ENCODE measurements around the gene LRCH1.
"Not testable (repeated sequence)": the region's sequence is repeated elsewhere in the genome, so short reads cannot be mapped to it uniquely, and the experiment has no call there.

Gene LRCH1

DNA sequence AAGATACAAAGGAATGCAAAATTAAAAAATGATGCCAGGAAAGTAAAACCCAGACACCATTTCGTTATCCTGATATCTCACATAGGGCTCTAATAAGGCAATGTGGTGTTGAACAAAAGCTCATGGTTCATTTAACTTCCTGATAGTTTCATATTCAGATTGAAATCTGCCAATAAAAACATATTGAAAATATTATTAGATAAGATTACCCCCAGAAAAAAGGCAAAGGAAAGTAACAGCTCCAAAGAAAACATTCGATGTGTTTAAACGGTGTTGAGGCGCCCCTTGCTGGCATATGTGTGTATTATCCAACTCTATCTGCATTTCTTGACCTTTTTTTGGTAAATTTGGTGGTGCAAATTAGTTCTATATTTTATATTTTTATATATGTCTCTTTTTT is 168.1 kb downstream of the LRCH1 start:
- DNase-seq: peak in 1 of 2 experiments; percentile 42

DNA sequence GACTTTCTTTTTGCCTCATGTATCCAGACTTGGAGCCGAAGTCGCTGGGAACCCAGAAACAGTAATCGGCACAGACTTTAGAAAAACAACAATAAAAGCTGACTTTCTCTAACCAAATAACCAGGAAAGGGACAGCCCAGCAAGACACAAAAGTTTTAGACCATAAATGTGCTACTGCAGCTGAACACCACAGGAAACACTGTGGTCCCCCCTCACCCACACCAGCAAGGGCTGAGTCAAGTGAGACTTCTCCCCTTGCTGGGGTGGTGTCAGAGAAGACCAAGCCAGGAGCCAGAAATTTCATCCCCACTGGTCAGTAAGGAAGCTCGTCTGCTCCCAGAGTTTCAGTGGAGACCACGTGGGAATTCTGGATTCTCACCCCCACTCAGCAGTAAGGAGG is 173.4 kb downstream of the LRCH1 start:
- DNase-seq: no peak

DNA sequence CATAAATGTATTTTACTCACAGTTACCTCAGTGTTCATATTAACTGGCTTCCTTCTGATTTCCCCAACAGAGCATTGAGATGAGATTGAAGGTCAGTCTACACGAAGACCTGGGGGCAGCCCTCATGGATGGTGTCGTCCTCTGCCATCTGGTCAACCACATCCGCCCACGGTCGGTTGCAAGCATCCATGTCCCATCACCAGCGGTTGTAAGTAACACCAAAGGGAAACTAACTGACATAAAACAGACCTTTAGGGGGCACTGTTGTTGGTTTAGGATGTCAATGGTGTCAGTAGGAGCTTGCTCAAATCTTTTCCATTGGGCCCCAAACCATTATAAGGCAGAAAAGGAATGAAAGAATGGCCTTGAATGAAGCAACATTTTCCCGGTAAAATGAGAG is 175.8 kb downstream of the LRCH1 start:
- DNase-seq: peak in 1 of 2 experiments; percentile 9

DNA sequence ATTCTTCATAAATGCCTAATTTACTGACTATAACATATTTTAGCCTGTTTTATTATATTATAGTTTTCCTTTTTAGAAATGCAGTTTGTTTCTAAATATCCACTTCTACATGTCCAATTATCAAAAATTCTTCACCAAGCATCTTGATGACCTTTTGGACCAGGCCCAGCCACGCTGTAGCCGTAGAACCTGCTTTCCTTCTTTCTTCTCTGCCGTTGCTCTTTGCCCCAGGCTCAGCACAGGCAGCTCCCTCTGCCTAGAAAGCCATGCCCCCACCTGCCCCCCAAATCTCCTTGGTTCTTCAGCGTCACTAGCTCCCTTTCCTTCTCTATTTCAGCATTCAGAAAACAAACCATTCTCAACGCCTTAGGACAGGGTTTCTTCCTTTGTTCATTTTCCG is 178.6 kb downstream of the LRCH1 start:
- DNase-seq: no peak

DNA sequence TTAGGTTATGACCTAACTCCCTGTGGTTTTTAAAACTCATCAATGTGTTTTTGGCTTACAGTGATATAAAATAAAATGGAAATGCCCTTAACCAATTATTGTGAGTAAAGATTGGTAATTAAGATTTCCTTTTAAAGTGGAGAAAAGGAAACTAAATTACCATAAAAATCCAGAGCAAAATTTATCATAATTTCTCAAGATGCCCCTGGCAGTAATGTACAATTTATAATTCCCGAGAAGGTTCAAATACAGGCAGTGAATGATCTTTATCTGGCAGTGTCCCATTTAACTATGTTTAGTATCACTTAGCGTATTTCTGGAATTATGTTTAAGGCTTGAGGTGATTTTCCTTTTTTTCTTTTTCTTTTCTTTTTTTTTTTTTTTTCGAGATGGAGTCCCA is 182.5 kb downstream of the LRCH1 start:
- no peak for DNase-seq

DNA sequence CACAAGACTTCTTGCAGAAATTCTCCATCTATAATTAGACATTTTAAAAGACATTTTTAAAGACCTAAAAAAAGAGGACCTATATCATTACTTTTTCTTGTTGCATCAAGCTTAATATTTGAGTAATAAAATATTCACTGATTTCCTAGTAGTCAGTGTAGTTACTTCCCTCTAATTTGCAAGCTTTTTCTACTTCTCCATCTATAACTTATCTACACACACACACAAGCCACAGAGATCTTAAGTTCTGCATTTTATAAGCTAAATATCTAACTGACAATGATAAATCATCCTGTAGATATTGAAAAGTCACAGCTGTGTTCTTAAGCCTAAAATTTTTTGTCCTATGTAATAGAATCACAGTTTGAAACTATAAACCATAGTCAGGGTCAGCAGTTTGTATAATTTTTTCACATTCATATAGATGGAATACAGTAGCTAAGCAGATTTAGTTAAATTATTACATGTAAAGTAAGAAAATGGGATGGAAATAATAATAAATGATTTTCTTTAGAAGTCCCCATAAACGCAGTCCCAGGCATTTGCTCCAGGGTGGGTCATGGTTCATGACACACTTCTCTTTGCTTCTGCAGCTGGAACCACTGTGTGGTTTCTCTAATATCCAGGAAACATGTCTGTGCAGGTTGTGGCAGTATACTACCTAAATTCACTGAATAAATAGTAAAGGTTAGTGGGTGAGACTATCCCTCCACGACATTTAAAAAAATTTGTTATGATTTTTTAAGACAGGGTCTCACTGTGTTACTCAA is 183.8 kb downstream of the LRCH1 start:
- no peak for DNase-seq

DNA sequence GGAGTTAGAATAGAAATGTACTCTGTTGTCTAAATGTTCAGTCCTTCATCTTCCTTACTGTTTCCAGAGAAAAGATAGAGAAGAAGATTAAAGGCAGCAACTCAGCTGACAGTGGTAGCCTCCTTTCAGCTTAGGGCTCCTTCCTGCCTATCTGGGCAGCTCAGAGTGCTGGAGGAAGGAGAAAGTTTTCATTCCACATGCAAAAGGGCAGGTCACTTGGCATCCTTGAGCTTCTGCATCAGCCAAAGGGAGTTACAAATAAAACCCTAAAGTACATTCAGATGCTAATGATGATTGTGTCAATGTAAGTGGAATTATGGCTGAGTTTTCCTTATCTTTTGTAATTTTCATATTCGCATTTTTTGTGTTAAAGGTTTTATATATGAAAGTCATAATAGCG is 185.1 kb downstream of the LRCH1 start:
- no peak for DNase-seq

DNA sequence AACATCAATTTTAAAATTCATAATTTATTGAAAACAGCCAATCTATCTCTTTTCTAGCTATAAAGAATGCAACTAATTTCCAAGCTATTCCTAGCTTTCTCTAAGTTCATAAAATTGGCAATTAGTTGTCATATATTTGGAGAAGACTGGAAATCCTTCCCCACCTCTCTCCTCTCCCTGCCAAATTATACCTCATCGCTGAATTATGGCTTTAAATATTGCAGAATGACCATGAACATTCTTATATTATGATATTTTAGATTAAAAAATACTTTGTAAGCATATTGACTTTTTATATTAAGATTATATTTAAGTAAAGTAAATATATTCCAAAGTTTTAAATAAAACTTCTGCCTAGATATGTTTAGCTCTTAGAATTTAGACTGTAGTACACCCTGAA is 185.8 kb downstream of the LRCH1 start:
- DNase-seq: no peak

DNA sequence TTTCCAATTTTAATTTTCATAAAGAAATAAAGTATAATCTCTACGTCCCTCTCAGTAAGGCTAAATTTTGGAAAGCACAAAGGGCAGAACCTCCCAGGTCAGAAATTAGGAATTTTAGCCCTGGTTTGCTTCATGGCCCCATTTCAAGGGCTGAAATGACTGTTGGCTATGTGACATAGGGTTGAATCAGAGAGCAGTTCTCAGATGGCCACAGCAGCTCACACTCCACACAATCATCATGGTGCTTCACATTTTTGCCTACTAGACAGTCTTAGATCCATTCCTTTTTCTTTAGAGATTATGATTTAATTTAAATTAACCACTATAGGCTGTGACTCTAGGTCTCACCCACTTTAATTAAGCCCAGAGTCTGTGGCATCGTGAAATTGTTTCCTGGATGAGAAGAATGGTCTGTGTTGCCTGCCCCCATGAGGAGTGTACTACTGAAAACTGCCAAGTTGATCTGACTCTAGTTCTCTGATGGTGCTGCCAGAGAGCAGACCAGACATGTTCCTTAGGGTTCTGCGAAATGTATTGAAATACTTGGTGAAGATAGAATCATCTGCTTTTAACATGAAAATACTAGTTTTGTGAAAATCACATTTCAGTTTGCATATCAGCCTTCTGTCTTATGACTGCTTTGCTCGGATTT is 186.6 kb downstream of the LRCH1 start:
- DNase-seq: no peak

DNA sequence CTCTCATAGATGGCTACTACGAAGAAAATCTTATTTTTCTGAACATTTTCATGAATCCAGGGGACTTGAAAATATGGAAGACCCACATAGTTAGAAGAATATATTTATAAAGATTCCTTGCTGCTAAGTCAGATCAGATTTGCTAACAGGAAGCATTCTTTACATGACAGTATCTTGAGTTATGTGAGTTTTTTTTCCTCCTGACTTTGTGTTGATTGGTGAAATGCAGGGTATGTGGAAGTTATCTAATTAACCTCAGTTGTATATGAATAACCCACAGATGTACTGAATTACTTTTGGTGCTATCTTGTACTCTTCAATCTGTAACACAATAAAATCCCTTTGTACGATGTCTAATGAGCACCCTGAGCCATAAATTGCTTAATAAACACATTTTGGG is 190.2 kb downstream of the LRCH1 start:
- no peak for DNase-seq

DNA sequence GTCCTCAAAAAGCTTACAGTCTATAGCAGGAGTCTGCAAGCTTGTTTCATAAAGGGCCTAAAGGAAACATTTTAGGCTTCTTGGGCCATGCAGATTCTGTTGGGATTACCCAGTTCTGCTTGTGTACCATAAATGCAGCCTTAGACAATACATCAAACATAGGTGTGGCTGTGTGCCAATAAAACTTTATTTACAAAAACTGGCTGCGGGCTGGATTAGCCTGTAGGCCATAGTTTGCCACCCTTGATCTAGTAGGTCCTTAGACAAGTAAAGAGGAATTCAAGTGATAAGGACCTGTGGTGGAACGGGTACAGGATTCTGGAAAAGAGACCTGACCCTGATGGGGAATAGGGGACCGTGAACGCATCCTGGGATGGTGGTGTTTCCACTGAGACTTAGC is 192.1 kb downstream of the LRCH1 start:
- no peak for DNase-seq

DNA sequence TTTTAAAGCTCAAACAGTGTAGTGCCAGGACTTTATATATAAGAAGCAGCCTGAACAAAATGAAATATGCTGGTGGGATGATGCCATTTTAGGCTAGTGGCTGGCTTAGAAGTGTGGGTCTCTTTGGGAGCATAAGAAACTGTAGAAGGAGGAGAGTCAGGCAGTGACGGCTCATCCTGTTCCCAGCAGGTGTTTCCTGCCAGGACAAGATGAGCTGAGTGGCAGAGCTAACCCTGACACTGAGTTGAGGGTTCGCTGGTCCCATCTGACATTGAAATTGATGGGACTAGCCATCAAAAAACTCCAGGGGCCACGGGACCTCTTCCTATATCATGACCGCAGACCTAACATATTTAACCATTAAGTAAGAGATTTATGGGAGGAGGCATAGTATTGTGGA is 192.7 kb downstream of the LRCH1 start:
- no peak for DNase-seq

DNA sequence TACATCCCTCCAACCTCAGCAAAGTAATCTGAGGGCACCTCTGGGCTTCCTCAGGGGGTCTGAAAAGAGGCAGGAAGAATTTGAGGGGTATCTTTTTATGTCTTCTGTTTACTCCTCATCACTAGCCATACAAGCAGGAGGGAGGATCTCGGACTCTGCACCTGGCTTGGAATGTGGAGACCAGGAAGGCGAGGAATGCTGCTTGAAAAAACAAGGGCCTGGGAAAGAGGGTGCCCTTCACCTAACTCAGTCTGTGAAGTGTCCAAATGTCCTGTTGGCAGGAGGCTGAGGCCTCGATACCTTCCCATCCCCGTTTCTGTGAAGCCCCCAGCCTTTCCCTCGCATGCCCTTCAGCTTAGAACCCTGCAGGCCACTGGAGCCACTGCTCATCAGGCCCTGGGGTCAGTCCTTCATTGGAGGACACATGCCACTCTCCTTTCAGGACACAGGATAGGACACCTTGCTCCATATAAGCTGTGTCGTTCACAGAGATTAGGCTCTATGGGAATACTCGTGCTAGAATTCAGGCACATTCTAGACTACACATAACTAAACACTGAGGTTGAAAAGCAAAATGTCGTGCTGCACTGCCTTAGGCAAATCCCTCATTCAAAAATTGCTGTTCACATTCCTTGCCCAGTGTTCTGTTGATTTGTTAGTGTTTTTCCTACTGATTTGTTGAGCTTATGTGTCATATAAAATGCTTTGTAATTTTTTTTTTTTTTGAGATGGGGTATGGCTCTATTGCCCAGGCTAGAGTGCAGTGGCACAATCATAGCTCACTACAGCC is 194.3 kb downstream of the LRCH1 start:
- no peak for DNase-seq

DNA sequence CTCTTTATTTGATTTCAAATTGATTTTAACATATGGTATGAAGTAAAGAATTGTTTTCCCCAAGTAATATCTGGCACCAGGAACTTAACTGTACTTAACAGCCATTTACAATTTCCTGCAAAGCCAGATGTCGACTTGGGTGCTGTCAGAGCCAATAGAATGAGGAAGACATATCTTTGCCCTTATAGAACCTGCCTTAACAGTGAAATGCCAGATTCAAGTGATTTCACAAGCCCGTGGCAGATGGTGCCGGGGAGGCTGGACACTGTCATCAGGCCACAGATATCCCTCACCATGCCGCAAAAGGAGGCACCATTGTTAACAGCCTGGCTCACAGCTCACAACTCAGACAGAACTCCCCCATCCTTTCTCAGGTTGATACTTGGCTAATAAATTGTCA is 195.3 kb downstream of the LRCH1 start:
- peak in 1 of 2 experiments; percentile 55 for DNase-seq

DNA sequence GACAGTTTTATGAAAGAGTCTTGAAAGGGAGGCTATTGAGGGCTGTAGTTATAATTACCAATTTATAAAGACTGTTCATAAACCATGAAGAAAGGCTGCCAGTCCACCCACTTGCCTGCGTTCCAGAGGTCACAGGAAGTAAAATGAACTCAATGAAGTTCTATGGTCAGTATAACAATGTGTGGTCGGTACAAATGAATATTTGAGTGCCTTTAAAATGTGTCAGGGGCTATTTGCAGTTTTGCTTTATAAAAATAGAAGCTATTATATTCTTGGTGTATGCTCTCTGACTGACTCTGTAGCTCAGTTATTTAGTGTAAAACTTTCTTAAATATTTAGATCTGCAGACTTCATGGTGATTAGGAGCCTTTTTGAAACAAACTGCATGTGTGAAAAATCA is 197.0 kb downstream of the LRCH1 start:
- no peak for DNase-seq

DNA sequence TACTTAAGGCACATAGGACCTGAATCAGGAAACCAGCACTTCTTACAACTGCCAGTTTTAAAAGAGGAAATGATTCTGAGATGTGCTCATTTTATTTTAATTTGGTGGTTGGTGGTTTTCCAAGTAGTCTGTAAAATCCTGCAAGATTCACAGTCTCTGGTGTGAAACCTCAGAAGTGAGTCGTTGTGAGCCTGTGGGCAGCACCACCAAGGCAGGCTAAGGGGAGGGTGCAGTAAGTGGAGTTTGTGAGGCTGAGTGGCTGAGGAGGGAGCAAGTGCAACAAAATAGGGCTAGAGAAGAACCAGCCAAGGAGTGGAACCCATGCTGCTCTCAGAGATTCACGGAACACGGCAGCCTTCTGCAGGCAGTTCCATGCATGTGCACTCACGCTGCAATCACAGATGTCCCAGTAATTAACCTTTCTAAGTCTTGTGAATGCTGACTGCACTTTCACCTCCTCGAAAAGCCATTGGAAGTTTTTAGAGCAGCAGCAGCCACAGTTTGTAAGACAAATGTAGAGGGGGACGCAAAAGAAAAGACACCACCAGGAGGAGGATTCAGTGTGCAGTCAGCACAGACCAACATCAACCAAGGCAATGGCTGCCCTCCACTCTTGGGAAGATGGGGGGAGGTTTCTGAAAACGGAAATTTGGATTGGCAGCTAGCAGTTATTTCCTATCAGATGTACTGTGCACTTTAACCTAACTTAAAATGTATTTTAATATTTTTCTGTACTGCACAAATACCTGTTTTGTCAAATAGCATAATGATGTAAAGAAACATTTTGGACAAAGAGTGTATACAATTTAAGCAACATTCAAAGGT is 199.1 kb downstream of the LRCH1 start:
- peak in 1 of 2 experiments; percentile 31 for DNase-seq

DNA sequence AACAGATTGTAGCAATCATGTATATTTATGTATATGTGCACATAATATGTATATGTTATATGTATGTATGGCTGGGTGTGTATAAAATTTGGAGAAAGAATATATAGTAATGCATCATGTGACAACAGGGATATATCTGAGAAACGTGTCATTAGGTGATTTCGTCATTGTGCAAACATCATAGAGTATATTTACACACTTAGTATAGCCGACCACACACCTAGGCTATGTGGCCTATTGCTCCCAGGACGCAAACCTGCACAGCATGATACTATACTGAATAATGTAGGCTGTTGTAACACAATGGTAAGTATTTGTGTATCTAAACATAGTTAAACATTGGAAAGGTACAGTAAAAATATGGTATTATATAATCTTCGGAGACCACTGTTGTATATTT is 200.2 kb downstream of the LRCH1 start:
- DNase-seq: no peak

DNA sequence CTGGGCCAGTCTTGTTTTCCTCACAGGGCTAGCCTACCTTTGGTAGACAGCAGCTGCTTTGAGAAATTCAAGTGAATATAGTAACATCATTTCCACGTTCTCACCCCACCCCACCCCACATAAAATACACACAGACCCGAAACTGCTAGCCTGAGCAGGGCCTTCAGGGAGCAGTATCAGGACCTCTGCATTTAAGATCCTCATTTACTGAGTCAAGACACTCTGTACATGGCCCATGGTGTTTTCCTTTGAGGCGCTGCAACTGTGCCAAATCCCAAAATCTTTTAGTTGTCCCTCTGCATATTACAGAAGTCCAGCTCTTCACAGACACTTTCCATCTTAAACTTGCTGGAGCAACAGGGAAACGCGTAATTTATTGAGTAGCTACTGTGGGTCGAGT is 200.9 kb downstream of the LRCH1 start:
- no peak for DNase-seq

DNA sequence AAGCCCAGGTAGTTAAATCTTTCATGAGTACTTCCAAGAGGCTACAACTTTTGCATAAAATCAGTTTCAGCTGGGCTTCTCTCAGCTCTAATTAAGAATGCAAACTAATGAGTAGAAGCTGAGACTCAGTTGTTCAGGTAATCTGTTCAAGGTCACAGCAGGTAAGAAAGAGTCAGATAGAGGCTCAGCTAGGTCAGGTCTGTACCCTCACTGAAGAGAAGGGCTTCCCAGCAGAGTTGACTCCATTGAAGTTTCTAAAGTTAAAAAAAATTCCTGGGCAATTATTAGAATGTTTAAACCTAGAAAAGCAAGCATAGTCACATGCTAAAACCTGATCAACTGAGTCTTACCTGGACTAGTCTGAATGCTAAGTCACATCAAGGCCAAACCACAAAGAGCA is 201.8 kb downstream of the LRCH1 start:
- no peak for DNase-seq

DNA sequence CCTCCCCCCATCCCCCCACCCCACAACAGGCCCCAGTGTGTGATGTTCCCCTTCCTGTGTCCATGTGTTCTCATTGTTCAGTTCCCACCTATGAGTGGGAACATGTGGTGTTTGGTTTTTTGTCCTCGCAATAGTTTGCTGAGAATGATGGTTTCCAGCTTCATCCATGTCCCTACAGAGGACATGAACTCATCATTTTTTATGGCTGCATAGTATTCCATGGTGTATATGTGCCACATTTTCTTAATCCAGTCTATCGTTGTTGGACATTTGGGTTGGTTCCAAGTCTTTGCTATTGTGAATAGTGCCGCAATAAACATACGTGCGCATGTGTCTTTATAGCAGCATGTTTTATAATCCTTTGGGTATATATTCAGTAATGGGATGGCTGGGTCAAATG is 202.5 kb downstream of the LRCH1 start:
- not testable (repeated sequence) for DNase-seq

DNA sequence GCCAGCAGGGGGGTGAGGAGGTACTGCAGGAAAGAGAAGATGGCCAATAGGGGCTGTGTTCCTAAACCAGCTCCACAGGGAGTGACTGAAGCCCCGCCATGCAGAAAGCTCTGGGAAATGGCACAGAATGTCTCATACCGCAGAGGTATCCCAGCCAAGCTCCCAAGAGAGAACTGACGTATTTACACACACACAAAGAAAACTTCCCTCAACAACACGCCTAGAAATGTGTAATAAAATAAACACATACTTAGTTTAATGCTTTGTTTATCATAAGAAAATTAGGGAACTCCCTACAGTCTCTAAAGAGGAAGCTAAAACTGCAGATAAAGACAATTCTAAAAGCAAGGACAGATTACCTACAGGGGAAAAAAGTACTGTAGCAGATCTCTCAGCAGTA is 204.0 kb downstream of the LRCH1 start:
- no peak for DNase-seq

DNA sequence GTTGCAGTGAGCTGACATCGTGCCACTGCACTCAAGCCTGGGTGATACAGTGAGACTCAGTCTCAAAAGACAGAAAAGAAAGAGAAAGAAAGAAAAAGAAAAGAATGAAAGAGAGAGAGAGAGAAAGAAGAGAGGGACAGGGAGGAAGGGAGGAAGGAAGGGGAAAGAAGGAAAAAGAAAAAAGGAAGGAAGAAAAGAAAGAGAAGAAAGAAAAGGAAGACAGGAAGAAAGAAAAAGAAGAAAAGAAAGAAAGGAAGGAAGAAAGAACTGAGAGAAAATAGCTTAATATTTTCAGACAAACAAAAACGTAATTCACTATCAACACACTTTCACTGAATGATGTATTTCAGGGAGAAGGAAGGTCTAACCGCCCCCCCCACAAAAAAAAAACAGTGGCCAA is 204.7 kb downstream of the LRCH1 start:
- no peak for DNase-seq

DNA sequence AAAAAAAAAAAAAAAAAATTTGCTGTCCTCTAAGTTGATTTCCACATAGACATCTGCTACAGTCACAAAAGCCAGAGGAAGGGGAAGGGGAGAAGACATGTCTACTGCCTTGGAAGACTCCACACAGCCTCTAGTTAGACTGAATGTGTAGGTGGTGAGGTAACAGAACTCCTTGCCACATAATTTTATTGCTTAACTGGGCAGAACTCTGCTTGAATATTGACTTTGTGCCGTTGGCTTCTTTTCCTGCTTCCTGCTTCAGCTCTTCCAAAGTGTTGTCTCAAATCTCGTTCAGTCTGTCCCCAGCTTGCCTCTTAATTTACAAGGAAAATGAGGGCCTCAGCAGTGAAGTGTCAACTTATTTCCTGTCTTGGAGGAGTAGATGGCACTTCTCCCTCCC is 206.9 kb downstream of the LRCH1 start:
- DNase-seq: no peak
